ENCODE results near the gene PODXL. TPM values are rescaled to one million over a fixed set of nuclear protein-coding genes. Genes with fewer than 3 reads are reported as not detected.

PODXL gene
- total RNA-seq, 1 donor from 2014 or later = 37.7 TPM

DNA sequence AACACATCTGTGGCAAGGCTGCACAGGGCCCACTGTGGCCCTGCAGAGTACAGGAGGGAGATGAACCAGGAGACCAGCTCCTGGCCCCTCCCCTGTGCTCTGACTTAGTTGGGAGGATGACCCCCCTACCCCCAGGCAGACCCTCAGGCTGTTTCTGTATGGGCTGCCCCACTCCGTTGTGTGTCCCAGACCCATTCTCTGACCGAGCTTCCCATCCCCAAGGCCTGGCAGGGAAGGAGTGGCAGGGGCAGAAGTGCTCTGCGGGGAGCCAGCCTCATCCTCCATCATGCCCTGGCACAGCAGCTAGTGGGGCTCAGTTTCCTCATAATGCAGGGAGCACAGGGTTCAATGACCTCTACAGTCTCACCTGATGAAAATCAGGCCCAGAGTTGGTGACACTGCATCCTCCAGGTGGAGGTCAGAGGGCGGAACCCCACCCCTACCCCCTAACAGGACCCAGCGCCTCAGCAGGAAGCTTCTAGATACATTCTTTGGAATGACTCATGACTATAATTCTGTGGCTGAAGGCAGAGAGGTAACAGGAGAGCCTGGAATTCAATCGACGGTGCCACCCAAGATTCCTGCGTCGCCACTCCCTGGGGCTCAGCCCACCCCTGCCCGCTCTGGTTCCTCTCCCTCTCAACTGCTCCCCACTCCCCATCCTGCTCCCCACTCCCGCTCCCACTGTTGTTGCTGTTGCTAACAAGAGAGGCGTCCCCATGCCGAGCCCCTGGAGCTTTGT is 18.2 kb downstream of the PODXL start:
- no peak overlapping the region for H3K4me3 Mint-ChIP-seq
- Histone ChIP-seq H3K4me2 (peak overlapping the region; percentile 62), H3K4me3 (no peak overlapping the region), H3K9me3 (ENCODE audit: low read depth) (no peaks in the 10 kb centered on the region), H3K79me2 (ENCODE audit: low read depth) (peaks cover 100% of the 10 kb centered on the region), H3K27ac (no peak overlapping the region), H3F3A (ENCODE audit: low read depth) (peaks cover 36% of the 10 kb centered on the region), H3K36me3 (no peaks in the 10 kb centered on the region), H4K20me1 (ENCODE audit: low read depth) (peaks cover 24% of the 10 kb centered on the region), H2AFZ (replicated peaks) (no peak overlapping the region), H3K27me3 (no peaks in the 10 kb centered on the region), H3K4me1 (peaks cover 19% of the 10 kb centered on the region), H3K9ac (no peak overlapping the region)
- H3K9me3 Mint-ChIP-seq = no peaks in the 10 kb centered on the region
- no peak for DNase-seq (ENCODE audit: low spot score)
- H3K36me3 Mint-ChIP-seq = peaks cover 2% of the 10 kb centered on the region
- H3K27ac Mint-ChIP-seq = peak overlapping the region; percentile 57
- H3K4me1 Mint-ChIP-seq = peaks cover 31% of the 10 kb centered on the region
- peaks cover 7% of the 10 kb centered on the region for H3K27me3 Mint-ChIP-seq (ENCODE audit: insufficient read depth, low read depth)
- no peak for TF ChIP-seq EZH2phosphoT487 (IDR thresholded peaks at IDR 0.05)
- TF ChIP-seq EZH2 (IDR thresholded peaks at IDR 0.05) = no peak
- no peak for TF ChIP-seq CTCF (IDR thresholded peaks at IDR 0.05)

DNA sequence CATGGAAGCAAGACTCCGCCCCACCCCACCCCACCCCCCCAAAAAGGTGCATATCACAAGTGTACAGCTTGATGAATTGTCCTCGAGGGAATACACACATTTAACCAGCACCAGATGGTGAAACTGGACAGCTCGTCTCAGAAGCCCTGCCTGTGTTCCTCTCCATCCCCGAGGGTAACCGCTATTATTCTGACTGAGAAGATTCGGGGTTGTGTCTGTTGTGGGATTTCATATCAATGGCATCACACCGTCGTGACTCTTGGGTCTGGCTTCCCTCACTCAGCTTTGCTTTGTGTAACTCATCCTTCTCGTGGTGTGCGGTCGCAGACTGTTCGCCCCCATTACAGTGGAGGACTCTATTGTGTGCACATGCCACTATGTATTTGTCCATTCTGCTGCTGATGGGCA is 18.9 kb downstream of the PODXL start:
- Histone ChIP-seq H3F3A (ENCODE audit: low read depth) (peaks cover 36% of the 10 kb centered on the region), H3K9me3 (ENCODE audit: low read depth) (no peaks in the 10 kb centered on the region), H3K27me3 (no peaks in the 10 kb centered on the region), H3K4me2 (no peak overlapping the region), H2AFZ (replicated peaks) (no peak overlapping the region), H3K27ac (no peak overlapping the region), H3K79me2 (ENCODE audit: low read depth) (peaks cover 100% of the 10 kb centered on the region), H3K4me3 (no peak overlapping the region), H3K4me1 (peaks cover 19% of the 10 kb centered on the region), H4K20me1 (ENCODE audit: low read depth) (peaks cover 28% of the 10 kb centered on the region), H3K9ac (no peak overlapping the region), H3K36me3 (no peaks in the 10 kb centered on the region)
- peaks cover 7% of the 10 kb centered on the region for H3K27me3 Mint-ChIP-seq (ENCODE audit: insufficient read depth, low read depth)
- peaks cover 31% of the 10 kb centered on the region for H3K4me1 Mint-ChIP-seq
- H3K27ac Mint-ChIP-seq = peak overlapping the region; percentile 84
- DNase-seq (ENCODE audit: low spot score) = no peak
- H3K4me3 Mint-ChIP-seq = peak overlapping the region; percentile 35
- no peaks in the 10 kb centered on the region for H3K9me3 Mint-ChIP-seq
- TF ChIP-seq EZH2 (IDR thresholded peaks at IDR 0.05) = no peak
- TF ChIP-seq CTCF (IDR thresholded peaks at IDR 0.05) = no peak
- TF ChIP-seq EZH2phosphoT487 (IDR thresholded peaks at IDR 0.05) = no peak
- H3K36me3 Mint-ChIP-seq = peaks cover 2% of the 10 kb centered on the region

DNA sequence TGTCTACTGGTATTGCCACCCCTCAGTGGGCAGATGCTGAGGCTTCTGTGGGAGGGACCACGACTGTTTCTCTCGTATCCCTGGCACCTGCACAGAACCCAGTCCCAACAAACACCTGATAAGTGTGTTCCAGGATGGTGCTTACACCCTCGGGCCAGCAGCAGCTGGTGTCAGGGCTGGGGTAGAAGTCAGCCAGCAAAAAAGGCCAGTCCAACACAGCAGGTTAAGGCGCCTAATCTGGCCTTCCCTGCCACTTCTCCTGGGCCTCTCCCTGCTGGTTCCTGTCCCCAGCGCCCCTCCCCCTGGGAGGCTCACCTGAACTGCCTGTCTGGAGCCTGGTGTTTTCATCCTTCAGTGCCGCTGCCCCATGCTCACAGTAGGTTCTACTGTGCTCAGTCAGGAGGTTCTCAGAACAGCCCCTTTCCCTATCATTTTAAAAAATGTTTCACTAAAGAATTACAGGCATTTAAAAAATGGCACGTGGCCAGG is 20.0 kb downstream of the PODXL start:
- Histone ChIP-seq H3K36me3 (no peaks in the 10 kb centered on the region), H3K4me1 (peaks cover 19% of the 10 kb centered on the region), H2AFZ (replicated peaks) (no peak overlapping the region), H3K4me3 (no peak overlapping the region), H3K9me3 (ENCODE audit: low read depth) (no peaks in the 10 kb centered on the region), H3K79me2 (ENCODE audit: low read depth) (peaks cover 97% of the 10 kb centered on the region), H3K9ac (no peak overlapping the region), H3K4me2 (no peak overlapping the region), H4K20me1 (ENCODE audit: low read depth) (peaks cover 28% of the 10 kb centered on the region), H3F3A (ENCODE audit: low read depth) (peaks cover 32% of the 10 kb centered on the region), H3K27me3 (no peaks in the 10 kb centered on the region), H3K27ac (no peak overlapping the region)
- DNase-seq (ENCODE audit: low spot score) = no peak
- Mint-ChIP-seq H3K4me3 (no peak overlapping the region), H3K36me3 (peaks cover 6% of the 10 kb centered on the region), H3K27me3 (ENCODE audit: insufficient read depth, low read depth) (peaks cover 5% of the 10 kb centered on the region), H3K27ac (no peak overlapping the region), H3K4me1 (peaks cover 25% of the 10 kb centered on the region), H3K9me3 (no peaks in the 10 kb centered on the region)
- TF ChIP-seq CTCF (IDR thresholded peaks at IDR 0.05) (no peak), EZH2phosphoT487 (IDR thresholded peaks at IDR 0.05) (no peak), EZH2 (IDR thresholded peaks at IDR 0.05) (no peak)

All from neural progenitor cell (in vitro differentiated cells).